Measurements from ENCODE around the gene FAT2. TPM values are rescaled to one million over a fixed set of nuclear protein-coding genes. Genes with fewer than 3 reads are reported as not detected.
"Not testable (repeated sequence)": the region's sequence is repeated elsewhere in the genome, so short reads cannot be mapped to it uniquely, and the experiment has no call there.

The FAT2 gene
- total RNA-seq, 2 donors from 2014 or later, result not detected

DNA sequence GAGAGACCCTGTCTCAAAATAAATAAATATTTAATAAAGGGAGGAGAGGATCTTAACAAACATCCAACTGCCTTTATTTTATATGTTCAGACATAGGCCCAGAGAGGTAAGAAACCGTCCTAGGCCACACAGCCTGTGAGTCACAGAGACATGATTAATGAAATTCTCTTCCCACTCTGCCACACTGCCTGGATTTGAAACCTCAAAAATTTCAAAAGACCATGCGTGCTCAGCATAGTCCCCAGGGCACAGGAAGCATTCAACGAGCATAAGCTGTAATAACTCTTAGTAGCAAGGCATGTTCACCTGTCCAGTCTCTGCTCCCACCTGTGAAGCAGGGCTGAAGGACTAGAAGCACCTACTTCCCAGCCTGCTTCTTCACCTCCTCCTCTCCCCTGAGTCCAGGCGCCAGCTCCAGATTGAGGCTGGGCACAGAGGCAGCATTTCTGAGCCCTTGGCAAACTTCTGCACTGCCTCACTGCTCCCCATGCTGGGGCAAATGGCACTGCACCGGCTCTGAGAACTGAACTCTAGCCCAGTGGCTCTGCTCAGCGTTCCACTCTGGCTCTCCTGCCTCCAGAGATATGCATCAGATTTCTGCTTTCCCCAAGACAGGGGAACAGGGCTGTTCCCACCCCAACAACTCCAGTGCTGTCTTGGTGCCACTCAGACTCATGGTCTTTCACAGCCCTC, 1.1 kb downstream of the FAT2 start:
- peak; percentile 73 for DNase-seq (ENCODE audit: low spot score)
- intact Hi-C loops (cut with DNase I), result no loop called here

GRCh38 chr5:151587796-151588555, 3.2 kb downstream of the FAT2 start:
- DNase-seq (ENCODE audit: low spot score), result no peak
- intact Hi-C loops (cut with DNase I), result no loop called here

- intact Hi-C loops (cut with DNase I), result no loop called here
- peak; percentile 47 for DNase-seq (ENCODE audit: low spot score)
Observed at GRCh38 chr5:151585970-151586369, 5.2 kb downstream of the FAT2 start.

- intact Hi-C loops (cut with DNase I); DNase-seq (ENCODE audit: low spot score): not testable (repeated sequence)
Observed at GRCh38 chr5:151585344-151585743, 5.8 kb downstream of the FAT2 start.

GRCh38 chr5:151584057-151584937, 6.8 kb downstream of the FAT2 start:
- peak; percentile 38 for DNase-seq (ENCODE audit: low spot score)
- intact Hi-C loops (cut with DNase I), result no loop called here

DNA sequence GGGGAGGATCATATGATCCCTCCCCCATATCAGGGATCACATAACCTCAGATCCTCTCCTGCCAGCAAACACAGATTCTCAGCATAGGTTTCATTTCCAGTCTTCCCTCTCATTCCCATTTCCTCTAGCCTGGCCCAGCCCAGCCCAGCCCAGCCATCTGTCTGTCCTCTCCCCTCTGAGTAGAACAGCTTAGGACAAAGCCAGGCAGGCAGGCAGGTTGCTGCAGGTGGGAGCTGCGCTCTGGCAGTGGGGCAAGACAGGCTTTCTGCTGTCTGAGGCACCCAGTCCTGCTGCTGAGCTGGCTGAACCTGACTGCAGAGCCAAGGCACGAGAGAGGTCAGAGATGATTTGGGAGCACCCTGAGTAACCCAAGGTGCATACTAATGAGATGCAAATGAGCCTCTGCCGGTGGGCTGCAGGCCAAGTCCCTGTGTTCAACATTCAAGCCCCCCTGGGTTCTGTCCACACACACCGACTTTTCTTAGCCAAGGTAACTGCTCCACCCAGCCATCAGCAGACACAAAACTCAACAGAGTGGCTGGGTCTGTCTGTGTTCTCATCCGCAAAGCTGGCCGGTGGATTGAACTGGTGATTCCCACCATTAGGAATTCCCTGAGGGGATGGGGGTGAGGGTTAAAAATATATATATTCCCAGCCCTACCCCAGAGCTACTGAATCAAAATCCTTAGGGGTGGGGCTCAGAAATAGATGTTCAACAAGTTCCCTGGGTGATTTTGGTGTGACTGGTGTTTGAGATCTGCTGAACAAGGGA, 9.1 kb downstream of the FAT2 start:
- intact Hi-C loops (cut with DNase I), result loop anchor here in 1 of 2 donors (1.0 kb wide), 1 partner anchor 31 kb away; no protein-coding TSS in a partner anchor
- peak; percentile 58 for DNase-seq (ENCODE audit: low spot score)

GRCh38 chr5:151581347-151581746, 9.8 kb downstream of the FAT2 start:
- intact Hi-C loops (cut with DNase I), result loop anchor here in 1 of 2 donors (1.0 kb wide), 1 partner anchor 32 kb away; no protein-coding TSS in a partner anchor
- peak; percentile 12 for DNase-seq (ENCODE audit: low spot score)

DNA sequence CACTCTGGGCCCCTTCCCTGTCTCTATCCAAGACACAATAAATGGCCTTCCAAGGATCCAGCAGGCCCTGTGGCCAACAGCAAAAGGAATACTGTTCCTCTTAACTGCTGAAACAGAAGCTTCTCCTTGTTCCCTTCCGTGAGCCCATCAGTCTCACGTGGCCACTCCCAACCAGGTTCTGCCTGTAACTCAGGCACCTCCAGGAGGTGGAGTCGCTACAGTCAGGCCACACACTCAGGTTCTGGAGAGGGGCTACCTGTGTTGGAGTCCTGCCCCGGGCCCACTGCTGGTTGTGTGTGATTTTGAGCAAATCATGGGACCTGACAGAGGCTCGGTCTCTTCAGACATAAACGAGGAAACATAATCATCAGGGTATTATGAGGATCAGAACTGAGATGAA, 10.3 kb downstream of the FAT2 start:
- no peak for DNase-seq (ENCODE audit: low spot score)
- intact Hi-C loops (cut with DNase I), result loop anchor here in 1 of 2 donors (1.0 kb wide), 1 partner anchor 32 kb away; no protein-coding TSS in a partner anchor

GRCh38 chr5:151580239-151580638, 10.9 kb downstream of the FAT2 start:
- intact Hi-C loops (cut with DNase I), result no loop called here

DNA sequence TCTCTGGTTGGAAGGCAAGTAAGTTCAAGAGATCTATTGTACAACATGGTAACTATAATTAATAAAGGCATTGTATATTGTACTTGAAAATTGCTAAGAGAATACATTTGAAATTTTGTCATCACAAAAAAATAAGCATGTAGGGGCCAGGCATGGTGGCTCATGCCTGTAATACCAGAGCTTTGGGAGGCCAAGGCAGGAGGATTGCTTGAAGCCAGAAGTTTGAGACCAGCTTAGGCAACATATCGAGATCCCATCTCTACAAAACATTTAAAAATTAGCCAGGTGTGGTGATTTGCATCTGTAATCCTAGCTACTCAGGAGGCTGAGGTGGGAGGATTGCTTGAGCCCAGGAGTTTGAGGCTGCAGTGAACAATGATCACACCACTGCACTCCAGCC, 12.0 kb downstream of the FAT2 start:
- DNase-seq (ENCODE audit: low spot score); intact Hi-C loops (cut with DNase I): not testable (repeated sequence)

More at GRCh38 chr5:151580239-151580638, 10.9 kb downstream of the FAT2 start:
- DNase-seq (ENCODE audit: low spot score), result no peak

- intact Hi-C loops (cut with DNase I), result no loop called here
- DNase-seq (ENCODE audit: low spot score), result no peak
Observed at GRCh38 chr5:151578326-151579025, 12.7 kb downstream of the FAT2 start.

- DNase-seq (ENCODE audit: low spot score), result no peak
- intact Hi-C loops (cut with DNase I), result no loop called here
Observed at GRCh38 chr5:151577566-151577965, 13.6 kb downstream of the FAT2 start.

- DNase-seq (ENCODE audit: low spot score), result no peak
- intact Hi-C loops (cut with DNase I), result no loop called here
Observed at GRCh38 chr5:151574444-151574996, 16.6 kb downstream of the FAT2 start.

DNA sequence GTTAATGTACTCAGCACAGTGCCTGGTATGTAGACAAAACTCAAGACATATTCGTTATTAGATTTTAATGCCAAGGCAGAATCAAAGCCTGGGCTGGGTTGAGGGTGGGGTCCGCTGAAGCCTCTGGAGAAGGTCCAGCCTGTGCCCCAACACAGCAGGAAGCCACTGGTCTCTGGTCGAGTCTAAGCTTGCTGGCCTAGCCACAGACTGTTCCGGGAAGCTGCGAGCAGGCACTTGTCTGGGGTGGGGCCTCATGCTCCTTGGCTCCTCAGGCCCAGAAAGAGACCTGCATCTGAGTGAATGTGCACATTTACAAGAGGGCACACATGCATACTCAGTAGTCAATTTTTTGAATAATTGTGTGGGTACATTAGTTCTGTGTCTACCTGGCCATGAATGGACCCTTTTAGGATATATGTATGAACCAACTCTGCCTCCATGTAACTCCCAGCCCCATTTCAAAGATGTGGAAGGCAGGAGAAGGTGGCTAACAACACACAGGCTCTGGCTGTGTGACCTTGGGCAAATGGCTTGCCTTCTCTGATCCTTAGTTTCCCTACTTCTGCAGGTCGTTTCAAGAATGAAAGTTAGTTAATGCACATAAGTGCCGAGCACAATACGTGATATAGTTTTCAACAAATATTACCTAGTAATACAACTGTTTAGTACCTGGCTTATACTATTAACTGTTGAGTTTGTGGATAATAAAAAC, 18.3 kb downstream of the FAT2 start:
- intact Hi-C loops (cut with DNase I), result no loop called here
- no peak for DNase-seq (ENCODE audit: low spot score)

GRCh38 chr5:151571270-151572173, 19.6 kb downstream of the FAT2 start:
- intact Hi-C loops (cut with DNase I), result no loop called here
- no peak for DNase-seq (ENCODE audit: low spot score)

DNA sequence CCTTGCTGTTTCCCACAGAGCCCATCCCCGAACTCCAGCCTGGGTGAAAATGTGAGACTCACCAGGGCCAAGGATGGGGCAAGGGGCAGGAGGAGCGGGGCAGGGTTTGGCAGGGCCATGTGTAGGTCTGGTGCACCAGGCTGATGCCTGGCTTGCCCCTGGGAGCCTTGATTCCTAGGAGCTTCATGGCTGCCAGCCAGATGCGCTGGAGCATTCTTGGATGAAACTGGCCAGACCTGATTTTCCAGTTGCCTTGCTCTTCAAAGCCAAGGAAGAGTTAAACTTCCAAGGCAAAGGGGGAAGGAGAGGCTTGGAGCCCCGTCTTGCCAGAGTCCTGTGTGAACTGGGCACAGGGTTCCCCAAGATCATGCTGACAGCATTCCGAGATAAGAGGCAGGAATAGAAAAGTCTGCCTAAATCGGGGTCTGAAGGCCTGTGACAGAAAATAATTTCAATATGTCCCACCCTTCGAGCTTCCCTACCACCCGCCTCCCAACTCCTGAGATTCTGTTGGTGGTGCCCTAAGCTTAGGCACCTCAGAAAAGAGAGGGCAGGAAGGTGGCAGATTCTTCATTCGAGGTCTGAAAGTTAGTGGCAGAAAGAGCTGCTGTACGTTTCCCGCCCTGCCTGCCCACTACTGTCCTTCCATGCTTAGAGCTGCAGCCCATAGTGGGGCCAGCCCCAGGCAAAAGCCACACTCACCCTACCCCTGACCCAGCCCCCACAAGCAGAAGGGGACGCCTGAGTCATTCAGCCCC, 20.4 kb downstream of the FAT2 start:
- intact Hi-C loops (cut with DNase I), result no loop called here
- DNase-seq (ENCODE audit: low spot score), result no peak
